GM19328 (cell line): ENCODE results near the gene HERC5.
"Not testable (repeated sequence)": the region's sequence is repeated elsewhere in the genome, so short reads cannot be mapped to it uniquely, and the experiment has no call there.

ENCODE experiments used
- ATAC-seq: cut with Tn5 transposase; IDR thresholded peaks from one replicate; pipeline ENCODE4 v1.9.1; 2021; ENCODE audit warnings: mild to moderate bottlenecking, moderate library complexity; ENCODE audit not compliant: unreplicated experiment

Gene HERC5

DNA sequence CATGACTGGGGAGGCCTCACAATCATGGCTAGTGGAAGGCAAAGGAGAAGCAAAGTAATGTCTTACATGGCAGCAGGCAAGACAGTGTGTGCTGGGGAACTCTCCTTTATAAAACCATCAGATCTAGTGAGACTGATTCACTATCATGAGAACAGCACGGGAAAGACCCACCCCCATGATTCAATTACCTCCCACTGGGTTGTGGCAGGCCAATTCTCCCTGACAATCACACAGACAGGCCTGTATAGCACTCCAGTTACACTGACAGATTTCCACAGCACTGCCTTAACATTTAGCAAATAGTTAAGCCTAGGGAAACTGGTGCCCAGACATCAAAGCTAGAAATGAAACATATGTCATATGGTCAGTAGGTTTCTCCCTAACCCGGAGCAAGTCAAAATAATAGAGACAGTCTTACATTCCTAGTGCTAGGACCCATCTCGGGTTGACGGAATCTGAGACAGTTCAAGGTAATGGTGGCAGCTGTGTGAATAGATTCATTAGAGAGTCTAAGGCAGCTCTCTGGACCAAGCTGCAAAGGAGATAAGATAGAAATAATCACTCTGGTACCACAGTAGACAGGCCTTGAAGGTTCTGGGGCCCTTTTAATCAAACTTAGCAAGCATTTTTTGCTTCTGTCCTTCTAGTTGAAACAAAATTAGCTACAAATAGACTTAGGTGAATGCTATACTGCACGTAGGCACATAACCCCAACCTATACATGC, 9.4 kb upstream of the HERC5 start:
- ATAC-seq = no peak

DNA sequence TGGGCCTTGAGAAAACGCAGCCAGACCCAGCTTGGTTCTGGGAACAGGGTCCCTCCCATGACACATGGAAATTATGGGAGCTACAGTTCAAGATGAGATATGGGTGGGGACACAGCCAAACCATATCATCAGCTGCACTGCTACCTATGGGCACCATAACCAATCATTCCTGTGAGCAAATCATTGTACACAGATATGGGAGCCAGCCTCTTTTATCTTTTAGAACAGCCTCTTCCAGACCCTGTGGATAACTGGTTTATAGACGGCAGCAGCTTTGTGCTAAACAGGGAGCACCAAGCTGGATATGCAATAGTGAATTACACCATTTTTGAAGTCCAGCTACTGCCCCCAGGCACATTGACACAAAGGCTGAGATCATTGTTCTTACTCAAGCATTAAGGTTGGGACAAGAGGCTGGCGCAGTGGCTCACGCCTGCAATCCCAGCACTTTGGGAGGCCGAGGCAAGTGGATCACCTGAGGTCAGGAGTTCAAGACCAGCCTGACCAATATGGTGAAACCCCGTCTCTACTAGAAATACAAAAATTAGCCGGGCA, 8.6 kb upstream of the HERC5 start:
- not testable (repeated sequence) for ATAC-seq

DNA sequence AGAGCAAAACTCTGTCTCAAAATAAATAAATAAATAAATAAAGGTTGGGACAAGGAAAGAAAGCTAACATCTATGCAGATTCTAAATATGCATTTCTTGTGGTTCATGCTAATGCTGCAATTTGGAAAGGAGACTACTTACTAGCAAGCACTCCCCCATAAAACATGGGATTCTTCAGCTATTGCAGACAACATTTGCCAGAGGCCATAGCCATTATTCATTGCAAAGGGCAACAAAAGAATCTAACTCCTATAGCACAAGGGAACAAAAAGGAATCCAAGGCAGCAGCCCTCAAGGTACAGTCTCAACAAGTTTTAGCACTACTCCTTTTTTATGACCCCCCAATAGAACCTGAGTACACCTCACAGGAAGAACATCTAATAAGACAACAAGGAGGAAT, 8.0 kb upstream of the HERC5 start:
- ATAC-seq = no peak

DNA sequence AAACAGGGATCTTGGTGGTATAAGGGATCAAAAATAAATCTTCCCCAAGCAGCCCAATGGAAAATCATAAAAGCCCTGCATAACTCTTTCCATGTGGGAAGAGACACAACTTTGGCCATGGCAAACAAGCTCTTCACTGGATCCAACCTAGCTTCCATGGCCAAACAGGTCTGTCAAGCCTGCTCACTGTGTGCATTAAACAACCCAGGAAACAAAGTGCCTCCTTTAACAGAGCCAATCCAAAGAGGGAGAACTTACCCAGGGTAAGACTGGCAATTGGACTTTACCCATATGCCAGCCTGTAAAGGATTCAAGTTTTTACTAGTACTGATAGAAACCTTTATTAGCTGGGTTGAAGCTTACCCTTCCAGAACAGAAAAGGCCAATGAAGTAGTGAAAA, 7.6 kb upstream of the HERC5 start:
- no peak for ATAC-seq

DNA sequence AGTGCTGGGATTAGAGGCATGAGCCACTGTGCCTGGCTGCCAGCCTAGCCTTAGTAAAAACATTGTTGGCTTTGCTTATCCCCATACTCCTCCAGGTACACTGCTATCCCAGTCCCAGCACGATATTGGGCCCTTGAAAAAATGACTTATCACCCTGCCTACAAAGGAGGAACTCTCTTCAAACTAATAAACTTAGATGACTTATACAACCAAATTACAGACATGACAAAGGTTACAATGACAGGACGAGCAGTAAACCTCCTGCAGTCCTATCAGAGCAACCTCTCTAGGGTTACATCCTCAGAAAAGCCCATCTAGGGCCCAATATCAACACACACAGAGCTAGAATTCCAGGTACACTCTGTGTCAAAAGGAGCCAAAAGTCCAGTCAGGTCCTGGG, 5.7 kb upstream of the HERC5 start:
- no peak for ATAC-seq

DNA sequence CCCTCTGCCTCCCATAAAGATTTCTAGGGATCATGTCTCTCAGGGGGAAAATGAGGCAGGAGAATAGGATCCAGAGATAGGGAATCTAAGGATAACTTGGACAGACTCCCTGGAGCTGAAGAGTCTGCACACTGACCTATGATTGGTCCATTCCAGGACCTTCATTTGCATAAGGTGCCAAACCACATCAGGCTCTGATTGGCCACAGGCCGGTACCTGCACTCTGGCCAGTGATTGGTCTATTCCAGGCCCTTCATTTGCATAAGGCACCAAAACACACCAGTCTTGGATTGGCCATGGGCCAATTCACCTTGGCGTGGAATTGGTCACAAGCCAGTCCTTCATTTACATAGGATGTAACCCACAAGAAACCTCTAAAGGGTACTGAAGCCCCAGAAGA, 4.0 kb upstream of the HERC5 start:
- ATAC-seq = no peak

DNA sequence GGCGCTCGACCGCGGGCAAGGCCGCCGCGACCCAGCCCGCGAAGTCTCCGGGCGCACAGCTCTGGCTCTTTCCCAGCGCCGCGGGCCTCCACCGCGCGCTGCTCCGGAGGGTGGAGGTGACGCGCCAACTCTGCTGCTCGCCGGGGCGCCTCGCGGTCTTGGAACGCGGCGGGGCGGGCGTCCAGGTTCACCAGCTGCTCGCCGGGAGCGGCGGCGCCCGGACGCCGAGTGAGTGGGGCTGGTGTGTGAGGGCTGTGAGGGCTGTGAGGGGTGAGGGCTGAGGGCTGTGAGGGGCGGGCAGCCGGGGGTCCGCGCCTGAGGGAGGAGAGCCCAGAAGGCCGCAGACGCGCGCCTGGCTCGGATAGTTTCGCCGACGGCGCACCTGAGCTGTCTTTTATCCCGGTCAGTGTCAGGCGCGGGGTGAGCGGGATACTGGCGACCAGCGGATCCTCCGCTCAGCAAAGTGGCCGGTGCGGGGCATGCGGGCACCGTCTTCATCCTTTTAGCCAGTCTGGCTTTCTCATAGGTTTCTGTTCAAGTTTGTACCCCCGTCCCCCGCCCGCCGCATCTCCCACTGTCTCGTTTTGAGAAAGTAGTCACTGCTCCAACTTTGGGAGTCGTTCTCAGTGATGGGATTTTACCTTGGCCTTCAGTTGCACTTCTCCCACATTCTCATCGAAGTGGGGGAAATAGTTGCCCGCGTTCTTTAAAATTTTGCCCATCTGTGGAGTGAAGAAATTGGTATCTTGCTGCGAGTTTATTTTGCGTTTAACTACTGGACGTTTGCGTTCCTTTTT, 586 bp downstream of the HERC5 start:
- ATAC-seq = peak; percentile 38

DNA sequence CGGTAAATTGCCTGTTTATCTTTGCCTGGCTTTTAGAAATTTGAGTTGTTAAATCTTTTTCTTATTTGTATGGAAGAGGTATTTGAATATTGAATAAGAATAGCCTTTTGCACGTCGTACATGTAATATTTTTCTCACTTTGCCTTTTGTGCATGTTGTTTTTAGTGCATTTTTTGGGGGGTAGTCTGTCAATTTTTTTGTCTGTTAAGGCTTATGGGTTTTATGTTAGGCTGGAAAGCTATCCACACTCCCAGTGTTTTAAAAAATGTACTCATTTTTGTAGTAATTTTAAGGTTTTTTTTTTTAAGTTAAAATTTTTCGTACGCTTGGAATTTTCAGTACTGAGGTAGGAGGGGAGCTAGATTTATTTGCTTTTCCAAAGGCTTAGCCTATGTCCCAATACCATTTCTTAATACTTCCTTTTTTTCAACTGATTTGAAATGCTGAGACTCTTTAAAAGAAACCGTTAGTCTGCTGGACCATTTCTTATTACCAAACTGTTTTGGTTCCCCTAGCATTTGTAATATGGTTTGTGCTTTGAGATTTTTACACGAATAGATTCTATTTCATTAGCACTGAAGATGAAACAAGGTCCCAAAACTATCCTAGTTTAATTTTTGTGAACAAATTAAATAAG, 1.3 kb downstream of the HERC5 start:
- ATAC-seq = no peak

DNA sequence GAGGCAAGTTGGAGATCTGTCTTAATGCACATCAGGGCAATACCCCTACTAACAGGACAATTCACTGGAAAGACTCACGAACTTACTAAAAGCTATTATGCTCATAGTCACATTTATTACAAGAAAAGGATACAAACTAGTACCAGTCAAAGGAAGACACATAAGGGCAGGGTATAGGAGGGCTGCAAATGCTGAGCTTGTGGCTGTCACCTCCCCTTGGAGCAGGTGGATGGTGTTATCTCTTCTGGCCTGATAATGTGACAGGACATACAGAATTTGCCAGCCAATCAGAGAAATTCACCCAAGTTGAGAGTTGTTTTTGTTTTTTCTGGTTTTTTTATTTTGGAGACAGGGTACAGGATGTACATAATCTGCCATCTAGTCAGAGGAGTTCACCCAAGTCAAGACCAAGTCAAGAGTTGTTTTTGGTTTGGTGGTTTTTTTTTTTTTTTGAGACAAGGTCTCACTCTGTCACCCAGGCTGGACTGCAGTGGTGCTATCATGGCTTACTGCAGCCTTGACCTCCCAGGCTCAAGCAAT, 8.8 kb downstream of the HERC5 start:
- ATAC-seq = no peak

DNA sequence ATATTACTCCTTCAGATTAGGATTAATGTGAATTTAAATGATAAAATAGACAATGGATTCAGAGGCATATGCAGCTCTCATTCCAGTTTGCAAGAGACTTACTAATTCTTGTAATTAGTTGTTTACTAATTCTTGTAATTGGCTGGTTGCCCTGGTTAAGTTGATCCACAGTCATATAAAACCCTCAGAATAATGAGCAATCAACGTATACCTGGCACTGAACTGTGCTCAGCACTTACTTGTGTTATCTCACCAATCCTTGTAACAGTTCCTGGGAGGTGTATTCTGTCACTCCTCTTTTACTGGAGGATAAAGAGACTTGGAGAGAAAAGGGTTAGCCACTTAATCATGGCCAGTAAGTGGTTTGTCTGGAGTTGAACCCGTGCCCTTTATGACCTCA, 10.5 kb downstream of the HERC5 start:
- no peak for ATAC-seq

DNA sequence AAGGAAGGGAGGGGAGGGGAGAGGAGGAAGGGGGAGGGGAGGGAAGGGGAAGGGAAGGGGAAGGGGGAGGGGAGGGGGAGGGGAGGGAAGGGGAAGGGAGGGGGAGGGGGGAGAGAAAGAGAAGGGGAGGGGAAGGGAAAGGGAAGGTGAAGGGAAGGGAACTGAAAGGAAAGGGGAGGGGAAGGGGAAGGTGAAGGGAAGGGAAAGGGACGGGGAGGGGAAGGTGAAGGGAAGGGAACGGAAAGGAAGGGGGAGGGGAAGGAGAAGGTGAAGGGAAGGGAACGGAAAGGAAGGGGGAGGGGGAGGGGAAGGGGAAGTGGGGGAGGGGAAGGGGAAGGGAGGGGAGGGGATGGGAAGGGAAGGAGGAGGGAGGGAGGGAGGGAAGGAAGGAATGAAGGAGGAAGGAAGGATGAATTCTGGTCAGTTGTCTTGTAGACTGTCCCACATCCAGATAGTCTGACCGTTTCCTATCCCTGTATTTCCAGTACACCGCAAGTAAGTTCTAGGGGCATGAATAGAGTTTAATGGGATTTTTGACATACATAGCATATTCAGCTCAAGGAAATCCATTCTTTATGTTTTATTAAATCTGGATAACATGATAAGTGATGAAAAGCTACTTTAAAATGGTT, 20.4 kb downstream of the HERC5 start:
- ATAC-seq = no peak

DNA sequence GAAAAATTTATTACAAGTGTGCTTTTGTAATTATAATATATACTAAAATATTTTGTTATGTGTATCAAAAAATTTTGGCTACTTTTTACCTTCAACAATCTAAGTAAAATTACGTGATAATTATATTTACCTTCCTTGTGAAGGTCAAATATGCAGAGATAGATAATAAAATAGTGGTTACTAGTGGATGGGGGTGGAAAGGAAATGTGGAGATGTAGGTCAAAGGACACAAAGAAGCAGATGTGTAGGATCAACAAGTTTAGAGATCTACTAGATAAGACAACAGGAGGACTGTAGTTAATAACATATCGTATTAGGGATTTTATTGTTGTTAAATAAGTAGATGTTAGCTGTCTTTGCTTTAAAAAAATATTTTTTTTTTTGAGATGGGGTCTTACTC, 21.3 kb downstream of the HERC5 start:
- ATAC-seq = no peak

DNA sequence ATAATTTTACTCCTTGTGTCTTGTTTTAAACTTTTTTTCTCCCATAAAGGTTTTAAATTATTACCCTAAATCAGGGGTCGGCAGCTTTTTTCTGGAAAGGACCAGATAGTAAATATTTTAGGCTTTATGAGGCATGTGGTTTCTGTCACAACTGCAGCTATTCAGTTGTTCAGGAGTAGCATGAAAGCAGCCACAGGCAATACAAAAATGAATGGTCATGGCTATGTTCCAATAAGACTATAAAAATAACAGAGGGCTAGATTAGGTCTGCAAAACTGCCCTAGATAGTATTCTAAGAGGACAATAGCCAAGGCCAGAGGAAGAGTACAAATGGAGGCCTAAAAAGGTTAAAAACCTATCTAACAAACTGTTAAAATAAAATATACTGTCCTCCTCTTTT, 24.6 kb downstream of the HERC5 start:
- ATAC-seq = no peak

DNA sequence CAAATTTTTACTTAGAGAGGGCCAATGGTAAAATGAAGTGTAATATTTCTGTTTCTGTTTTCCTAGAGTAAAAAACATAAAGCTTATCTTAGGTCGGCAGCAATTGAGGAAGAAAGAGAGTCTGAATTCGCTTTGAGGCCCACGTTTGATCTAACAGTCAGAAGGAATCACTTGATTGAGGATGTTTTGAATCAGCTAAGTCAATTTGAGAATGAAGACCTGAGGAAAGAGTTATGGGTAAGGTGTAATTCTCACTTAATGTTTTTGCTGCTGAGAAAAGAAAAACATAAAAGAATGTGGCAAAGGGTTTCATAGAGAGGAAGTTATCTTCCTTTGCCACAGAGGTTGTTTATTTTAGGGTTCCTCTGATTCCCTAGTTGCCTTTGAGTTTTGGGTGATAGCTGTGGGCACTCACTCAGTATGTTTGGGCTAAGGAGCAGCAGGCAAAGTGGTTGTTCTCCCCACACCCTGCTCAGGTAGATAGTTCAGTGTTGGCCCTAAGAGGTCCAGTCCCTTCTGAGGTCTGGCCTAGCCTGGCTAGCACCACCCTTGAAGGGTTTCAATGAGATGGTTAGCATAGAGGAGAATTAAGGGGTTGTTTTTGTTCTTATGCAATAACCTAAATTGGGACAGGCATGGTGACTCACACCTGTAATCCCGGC, 32.3 kb downstream of the HERC5 start:
- ATAC-seq = no peak

DNA sequence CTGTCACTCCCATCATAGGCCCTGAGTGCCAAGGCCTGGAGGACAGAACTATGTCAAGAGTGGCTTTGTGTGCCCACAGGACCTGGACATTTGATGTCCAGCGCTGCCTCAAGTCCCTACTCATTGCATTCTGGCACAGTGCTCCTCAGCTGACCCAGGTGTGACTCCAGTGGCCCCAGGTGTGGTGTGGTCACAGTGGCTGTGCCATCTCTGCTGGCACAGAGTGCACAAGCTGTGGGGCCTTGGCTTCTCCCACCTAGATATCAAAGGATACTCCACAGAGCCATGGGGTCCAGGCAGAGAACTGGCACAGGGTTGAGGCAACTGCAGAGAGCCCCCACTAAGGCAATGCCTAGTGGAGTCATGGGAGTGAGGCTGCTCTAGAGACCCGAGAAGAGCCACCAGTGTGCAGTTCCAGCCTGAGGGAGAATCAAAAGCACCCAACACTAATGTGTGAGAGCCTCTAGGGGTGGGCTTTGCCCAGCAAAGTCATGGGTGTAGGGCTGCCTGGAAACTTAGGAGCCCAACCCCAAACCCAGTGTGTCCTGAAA, 41.0 kb downstream of the HERC5 start:
- ATAC-seq = no peak

DNA sequence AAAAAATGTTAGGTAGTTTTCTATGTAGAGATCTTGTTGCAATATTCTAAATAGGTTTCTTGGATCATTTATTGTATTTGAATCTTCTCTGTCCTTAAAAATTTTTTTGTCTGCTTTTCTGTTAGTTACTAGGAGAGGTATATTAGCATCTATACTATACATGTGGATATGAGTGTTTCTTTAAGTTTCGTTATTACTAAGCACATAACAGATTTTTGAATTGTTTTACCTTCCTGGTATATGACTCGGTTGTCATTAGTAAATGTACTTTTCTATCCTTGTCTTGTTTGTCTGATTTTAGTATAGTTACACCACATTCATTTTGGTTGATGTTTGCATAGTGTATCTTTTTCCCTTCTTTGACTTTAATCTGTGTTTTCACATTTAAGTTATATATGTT, 46.4 kb downstream of the HERC5 start:
- ATAC-seq = no peak

DNA sequence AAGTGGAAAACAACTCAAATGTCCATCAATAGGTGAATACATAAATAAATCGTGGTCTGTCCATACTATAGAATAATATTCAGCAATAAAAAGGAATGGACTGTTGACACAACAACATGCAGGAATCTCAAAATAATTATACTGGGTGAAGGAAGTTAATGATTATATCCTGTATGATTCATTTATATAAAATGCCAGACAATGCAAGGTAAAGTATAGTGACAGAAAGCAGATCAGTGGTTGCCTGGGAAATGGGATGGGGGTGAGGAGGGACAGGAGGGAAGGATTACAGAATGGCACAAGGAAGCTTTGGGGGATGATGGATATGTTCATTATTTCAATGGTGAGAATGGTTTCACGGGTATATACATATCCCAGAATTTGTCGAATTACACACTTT, 54.3 kb downstream of the HERC5 start:
- ATAC-seq = no peak

DNA sequence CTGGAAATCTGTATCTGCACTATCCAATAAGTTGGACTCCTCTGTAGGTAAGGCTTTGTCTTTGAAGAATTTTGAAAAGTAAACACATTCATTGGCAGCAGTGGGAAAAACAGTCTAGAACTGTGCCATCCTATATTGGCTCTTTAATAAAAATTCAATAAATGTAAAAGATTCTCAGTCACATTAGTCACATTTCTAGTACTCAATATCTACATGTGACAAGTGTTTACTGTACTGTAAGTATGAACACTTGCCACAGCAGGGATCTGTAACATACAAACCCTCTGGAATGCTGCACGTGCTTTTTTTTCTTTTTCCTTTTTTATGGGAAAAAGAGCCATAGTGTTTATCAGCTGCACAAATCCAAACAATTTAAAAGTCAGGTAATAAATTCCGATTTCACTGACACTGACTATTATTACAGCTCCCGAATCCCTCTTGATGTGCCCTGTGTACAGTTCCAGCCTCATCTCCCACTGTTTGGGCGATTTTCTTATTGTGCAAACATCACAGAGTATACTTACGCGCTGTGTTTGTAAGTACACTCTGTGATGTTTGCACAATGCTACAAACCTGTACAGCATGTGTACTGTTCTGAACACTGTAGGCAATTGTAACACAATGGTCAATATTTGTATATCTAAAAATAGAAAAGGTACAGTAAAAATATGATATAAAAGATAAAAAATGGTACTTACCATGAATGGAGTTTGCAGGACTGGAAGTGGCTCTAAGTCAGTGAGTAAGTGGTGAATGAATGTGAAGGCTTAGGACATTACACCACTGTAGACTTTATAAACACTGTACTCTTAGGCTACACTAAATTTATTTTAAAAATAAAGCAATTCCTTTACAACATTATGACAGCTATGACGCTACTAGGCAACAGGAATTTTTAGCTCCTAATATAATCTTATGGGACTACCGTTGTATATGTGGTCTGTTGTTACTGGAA, 57.9 kb downstream of the HERC5 start:
- ATAC-seq = no peak

DNA sequence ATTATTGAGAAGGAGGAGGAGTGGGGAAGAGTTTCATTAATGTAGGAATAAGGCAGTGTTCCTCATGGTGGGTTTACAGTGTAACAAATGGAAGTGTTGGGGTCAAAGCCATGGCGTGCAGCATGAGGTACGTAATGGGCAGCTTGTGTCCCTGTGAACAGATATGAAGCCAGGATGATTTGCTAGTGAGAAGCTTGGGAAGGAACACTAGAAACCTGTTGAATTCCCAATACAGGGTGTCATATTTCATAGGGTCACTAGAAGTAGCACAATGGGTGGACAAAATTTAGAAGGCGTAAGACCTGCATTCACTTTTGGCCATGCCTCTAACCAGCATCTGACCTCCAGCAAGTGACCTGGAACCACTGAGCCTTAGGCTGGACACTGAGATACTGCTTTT, 59.8 kb downstream of the HERC5 start:
- ATAC-seq = no peak
